Liver (tissue), 9 donors: Measurements from ENCODE around the gene GPR22. TPM values are rescaled to one million over a fixed set of nuclear protein-coding genes. Genes with fewer than 3 reads are reported as not detected.

Experiments used
- DNase-seq: peaks from one replicate; pipeline ENCODE4 v3.0.0-alpha.2; 2017; ENCODE audit warnings: low spot score
- H3K27ac ChIP-seq, 2 donors: one replicate each; pipeline ENCODE4 v1.7.0; 2013; ENCODE audit warnings: inconsistent platforms in 2 of 2, low read length in 2 of 2, control low read depth in 1 of 2, low read depth in 1 of 2, mild to moderate bottlenecking in 1 of 2
- H3K27me3 ChIP-seq, 4 donors: one replicate each; pipeline versions ENCODE4 v1.6.1 to v1.7.0; 2013; ENCODE audit warnings: low read length in 3 of 4, inconsistent platforms in 1 of 4, mild to moderate bottlenecking in 1 of 4, moderate library complexity in 1 of 4; ENCODE audit not compliant: control insufficient read depth in 4 of 4, insufficient read depth in 4 of 4
- H3K36me3 ChIP-seq, 4 donors: one replicate each; pipeline versions ENCODE4 v1.6.1 to v1.7.0; 2013; ENCODE audit warnings: low read length in 3 of 4, mild to moderate bottlenecking in 3 of 4, low read depth in 1 of 4, moderate library complexity in 1 of 4; ENCODE audit not compliant: control insufficient read depth in 4 of 4, insufficient read depth in 3 of 4
- H3K4me1 ChIP-seq, 4 donors: one replicate each; pipeline versions ENCODE4 v1.6.1 to v1.7.0; 2013; ENCODE audit warnings: low read length in 3 of 4, mild to moderate bottlenecking in 3 of 4, moderate library complexity in 1 of 4; ENCODE audit not compliant: control insufficient read depth in 4 of 4, insufficient read depth in 4 of 4
- H3K4me3 ChIP-seq, 3 donors: one replicate each; pipeline versions ENCODE4 v1.6.1 to v1.7.0; 2013; ENCODE audit warnings: low read length in 3 of 3, control low read depth in 1 of 3, low read depth in 1 of 3, mild to moderate bottlenecking in 1 of 3
- H3K9ac ChIP-seq, 2 donors: one replicate each; pipeline ENCODE4 v1.7.0; 2013; ENCODE audit warnings: low read length in 2 of 2, mild to moderate bottlenecking in 2 of 2, moderate library complexity in 2 of 2, control low read depth in 1 of 2, low read depth in 1 of 2
- H3K9me3 ChIP-seq, 4 donors: one replicate each; pipeline versions ENCODE4 v1.6.1 to v1.7.0; 2013; ENCODE audit warnings: low read length in 3 of 4; ENCODE audit not compliant: control insufficient read depth in 4 of 4
- ATF3 ChIP-seq: IDR thresholded peaks from 2 replicates; pipeline ENCODE4 v1.6.1; 2016; ENCODE audit warnings: antibody characterized with exemption
- FOXA2 ChIP-seq: IDR thresholded peaks from 2 replicates; pipeline ENCODE4 v1.6.1; 2016; ENCODE audit warnings: antibody characterized with exemption
- GABPA ChIP-seq, 2 donors: IDR thresholded peaks in 1 of 2; conservative IDR thresholded peaks in 1 of 2; 2 replicates each; pipeline ENCODE4 v1.6.1; 2016; ENCODE audit warnings: antibody characterized with exemption in 2 of 2, mild to moderate bottlenecking in 1 of 2, moderate library complexity in 1 of 2
- NR2F2 ChIP-seq: IDR thresholded peaks from 2 replicates; pipeline ENCODE4 v1.6.1; 2016; ENCODE audit warnings: antibody characterized with exemption
- RAD21 ChIP-seq, 2 donors: IDR thresholded peaks; 2 replicates each; pipeline ENCODE4 v1.6.1; 2016; ENCODE audit warnings: antibody characterized with exemption in 2 of 2, mild to moderate bottlenecking in 2 of 2
- REST ChIP-seq: IDR thresholded peaks from 2 replicates; pipeline ENCODE4 v1.6.1; 2016; ENCODE audit warnings: antibody characterized with exemption, mild to moderate bottlenecking
- TAF1 ChIP-seq: conservative IDR thresholded peaks from 2 replicates; pipeline ENCODE4 v1.6.1; 2016; ENCODE audit warnings: antibody characterized with exemption, mild to moderate bottlenecking
- YY1 ChIP-seq: IDR thresholded peaks from 2 replicates; pipeline ENCODE4 v1.6.1; 2016; ENCODE audit warnings: antibody characterized with exemption, mild to moderate bottlenecking
- WGBS: extraction: QIAGEN DNeasy Blood & Tissue Kit; methylation state at CpG from one replicate; pipeline ENCODE4 v1.1.7; 2013; 5-methylcytosine and 5-hydroxymethylcytosine counted together
- polyA plus RNA-seq, 2 donors: library from polyadenylated mRNA; stranded (reverse) in 1 of 2; unstranded in 1 of 2; fragments of 200-250 nt in 1 of 2; fragments of >200 nt in 1 of 2; fragmentation: Nextera tagmentation in 1 of 2; extraction: Ambion mirVana in 1 of 2; gene quantifications; one replicate each; pipeline versions ENCODE4 v1.2.1 to v1.2.3, GENCODE V29; 2013 to 2015
- total RNA-seq, 2 donors: library from RNA; depleted of rRNA; stranded (reverse); fragments of >200 nt; gene quantifications; one replicate each; pipeline ENCODE4 v1.2.3, GENCODE V29; 2014
- TF ChIP-seq, protein P1 (sequence below): IDR thresholded peaks from 2 replicates; pipeline ENCODE4 v1.6.1; 2016; ENCODE audit warnings: antibody characterized with exemption
- TF ChIP-seq, protein P2 (sequence below): IDR thresholded peaks from 2 replicates; pipeline ENCODE4 v1.6.1; 2016; ENCODE audit warnings: antibody characterized with exemption
- donor health status: healthy.
- donor health status: healthy.
- donor health status: healthy.
- donor health status: healthy.
- donor health status: healthy.

Gene GPR22
- total and polyA plus RNA-seq, 4 donors = 2.1 TPM; not detected in 3

GRCh38 chr7:107486041-107486440 lies 16.2 kb downstream of the GPR22 start:
- DNase-seq = no peak
- no peak overlapping the region for H3K9ac ChIP-seq
- H3K9me3 ChIP-seq = no peaks in the 10 kb centered on the region
- no peak overlapping the region for H3K4me3 ChIP-seq
- 89% methylated on average over 3 of the region's 3 CpGs for WGBS
- no peaks in the 10 kb centered on the region for H3K4me1 ChIP-seq
- no peak overlapping the region for H3K27ac ChIP-seq
- H3K27me3 ChIP-seq = no peaks in the 10 kb centered on the region
- H3K36me3 ChIP-seq = no peaks in the 10 kb centered on the region
- TF ChIP-seq, protein P1, sequence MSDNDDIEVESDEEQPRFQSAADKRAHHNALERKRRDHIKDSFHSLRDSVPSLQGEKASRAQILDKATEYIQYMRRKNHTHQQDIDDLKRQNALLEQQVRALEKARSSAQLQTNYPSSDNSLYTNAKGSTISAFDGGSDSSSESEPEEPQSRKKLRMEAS = no peak
- TF ChIP-seq TAF1 = no peak
- TF ChIP-seq, protein P2, sequence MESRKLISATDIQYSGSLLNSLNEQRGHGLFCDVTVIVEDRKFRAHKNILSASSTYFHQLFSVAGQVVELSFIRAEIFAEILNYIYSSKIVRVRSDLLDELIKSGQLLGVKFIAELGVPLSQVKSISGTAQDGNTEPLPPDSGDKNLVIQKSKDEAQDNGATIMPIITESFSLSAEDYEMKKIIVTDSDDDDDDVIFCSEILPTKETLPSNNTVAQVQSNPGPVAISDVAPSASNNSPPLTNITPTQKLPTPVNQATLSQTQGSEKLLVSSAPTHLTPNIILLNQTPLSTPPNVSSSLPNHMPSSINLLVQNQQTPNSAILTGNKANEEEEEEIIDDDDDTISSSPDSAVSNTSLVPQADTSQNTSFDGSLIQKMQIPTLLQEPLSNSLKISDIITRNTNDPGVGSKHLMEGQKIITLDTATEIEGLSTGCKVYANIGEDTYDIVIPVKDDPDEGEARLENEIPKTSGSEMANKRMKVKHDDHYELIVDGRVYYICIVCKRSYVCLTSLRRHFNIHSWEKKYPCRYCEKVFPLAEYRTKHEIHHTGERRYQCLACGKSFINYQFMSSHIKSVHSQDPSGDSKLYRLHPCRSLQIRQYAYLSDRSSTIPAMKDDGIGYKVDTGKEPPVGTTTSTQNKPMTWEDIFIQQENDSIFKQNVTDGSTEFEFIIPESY = no peak
- no peak for TF ChIP-seq REST
- no peak for TF ChIP-seq GABPA (IDR thresholded peaks at IDR 0.05 in 1 of 2, conservative IDR thresholded peaks at IDR 0.05 in 1 of 2)
- no peak for TF ChIP-seq YY1
- TF ChIP-seq ATF3 = no peak

- H3K9me3 ChIP-seq = no peaks in the 10 kb centered on the region
- no peak overlapping the region for H3K27ac ChIP-seq
- H3K9ac ChIP-seq = no peak overlapping the region
- no peak overlapping the region for H3K4me3 ChIP-seq
- no peaks in the 10 kb centered on the region for H3K4me1 ChIP-seq
- no peak for DNase-seq
- WGBS = 97% methylated on average over 2 of the region's 2 CpGs
- no peaks in the 10 kb centered on the region for H3K36me3 ChIP-seq
- TF ChIP-seq NR2F2 (no peak), FOXA2 (no peak), RAD21 (IDR thresholded peaks at IDR 0.05) (no peak), GABPA (IDR thresholded peaks at IDR 0.05 in 1 of 2, conservative IDR thresholded peaks at IDR 0.05 in 1 of 2) (no peak)
- TF ChIP-seq, protein P2 = no peak
- H3K27me3 ChIP-seq = no peaks in the 10 kb centered on the region
Measured at GRCh38 chr7:107492875-107493274, 23.0 kb downstream of the GPR22 start.
